Measurements from ENCODE around the gene TMIE. TPM values are rescaled to one million over a fixed set of nuclear protein-coding genes. Genes with fewer than 3 reads are reported as not detected.

Gene TMIE
- total RNA-seq, 2 experiments from 2014 or later: 1.5 to 1.6 TPM

DNA sequence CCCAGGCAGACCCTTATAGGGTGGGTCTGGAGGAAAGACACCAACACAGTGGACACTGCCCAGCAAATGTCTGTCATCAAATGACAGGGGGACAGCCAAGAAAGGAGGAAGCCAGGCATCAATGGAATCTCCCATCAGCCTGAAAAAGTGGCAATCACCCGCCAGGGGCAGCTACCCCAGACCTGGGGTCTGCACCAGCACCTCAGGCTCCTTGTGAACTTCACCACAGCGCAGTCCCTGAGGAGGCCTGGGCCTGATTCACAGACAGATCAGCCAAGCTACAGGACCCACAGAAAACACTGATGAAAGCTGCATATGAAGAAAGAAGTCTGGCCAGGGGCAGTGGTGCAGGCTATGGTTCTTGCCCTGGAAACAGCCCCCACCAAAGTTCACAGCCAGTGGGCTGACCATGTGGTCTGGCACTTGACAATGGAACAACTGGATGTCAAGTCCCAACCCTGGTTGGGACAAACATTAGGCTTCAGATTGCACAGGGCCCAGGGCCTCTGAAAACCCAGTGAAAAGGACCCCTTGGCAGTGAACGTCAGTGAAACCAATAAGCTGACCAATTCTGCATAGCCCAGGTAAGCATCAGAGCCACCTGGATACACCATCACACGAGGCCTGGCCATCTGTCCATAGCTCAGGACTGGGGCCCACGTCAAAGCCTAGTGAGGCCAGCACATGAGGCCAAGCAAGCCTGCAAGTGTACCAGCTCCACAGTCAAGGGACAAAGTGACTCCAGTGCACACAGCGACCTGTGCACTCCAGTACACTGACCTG is 36.8 kb upstream of the TMIE start:
- H3K4me3 Mint-ChIP-seq: no peak overlapping the region
- DNase-seq (no peak), ATAC-seq (no peak)
- no peaks in the 10 kb centered on the region for H3K27me3 Mint-ChIP-seq
- ChIA-PET CTCF (interaction anchor here (0.5 to 0.9 kb wide), 3 partner anchors 10 to 164 kb away, joined by 3 to 4 read pairs (median 3); no protein-coding TSS in a partner anchor), POLR2A (interaction anchor here (0.6 kb wide), 1 partner anchor 285 kb away, joined by 5 read pairs; no protein-coding TSS in a partner anchor)
- H3K4me1 Mint-ChIP-seq: no peaks in the 10 kb centered on the region
- H3K27ac Mint-ChIP-seq: no peak overlapping the region
- H3K36me3 Mint-ChIP-seq (ENCODE audit: low read depth): no peaks in the 10 kb centered on the region
- no peaks in the 10 kb centered on the region for H3K9me3 Mint-ChIP-seq (ENCODE audit: low read depth)
- intact Hi-C loops (cut with DNase I, micrococcal nuclease): no loop called here

DNA sequence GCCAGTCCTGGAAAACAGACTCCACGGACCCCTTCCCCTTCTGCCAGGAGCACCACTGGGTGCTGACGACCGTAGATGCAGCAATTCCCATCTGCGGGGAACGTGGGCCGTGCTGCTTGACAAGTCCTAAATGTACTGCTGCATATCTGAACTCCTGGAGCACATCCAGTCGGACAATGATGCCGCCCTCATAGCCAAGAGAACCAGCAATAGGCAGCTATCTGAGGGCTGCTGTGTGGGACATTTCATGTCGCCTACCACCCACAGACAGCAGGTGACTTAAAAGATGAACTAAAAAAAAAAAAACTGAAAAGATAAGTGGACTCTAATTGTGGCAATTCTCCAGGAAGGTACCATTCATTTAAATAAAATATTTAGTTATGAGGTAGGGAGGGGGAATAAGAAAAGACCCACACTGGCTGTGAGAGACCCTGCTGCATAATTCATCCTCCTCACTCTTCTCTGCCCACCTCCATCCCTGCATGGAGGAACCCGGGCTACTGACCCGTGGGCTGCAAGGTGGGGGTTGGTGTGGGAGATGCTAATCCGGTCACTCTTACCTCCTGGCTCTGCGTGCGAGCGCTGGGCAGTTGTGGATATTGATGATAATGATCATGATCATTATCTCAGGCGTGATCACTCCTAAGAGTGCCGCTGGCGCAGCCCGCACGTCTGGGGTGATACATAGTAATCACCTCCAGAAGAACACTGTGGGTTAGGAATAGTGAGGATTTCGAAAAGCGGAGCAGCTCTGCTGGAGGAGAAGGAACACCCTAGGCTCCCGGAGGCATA is 36.0 kb upstream of the TMIE start:
- ATAC-seq: no peak
- H3K9me3 Mint-ChIP-seq (ENCODE audit: low read depth): no peaks in the 10 kb centered on the region
- ChIA-PET POLR2A (interaction anchor here (0.6 kb wide), 1 partner anchor 284 kb away, joined by 5 read pairs; no protein-coding TSS in a partner anchor), CTCF (no interaction called here)
- no peaks in the 10 kb centered on the region for H3K36me3 Mint-ChIP-seq (ENCODE audit: low read depth)
- H3K4me3 Mint-ChIP-seq: no peak overlapping the region
- H3K4me1 Mint-ChIP-seq: no peaks in the 10 kb centered on the region
- no peak for DNase-seq
- no peaks in the 10 kb centered on the region for H3K27me3 Mint-ChIP-seq
- no peak overlapping the region for H3K27ac Mint-ChIP-seq
- intact Hi-C loops (cut with DNase I, micrococcal nuclease): no loop called here

DNA sequence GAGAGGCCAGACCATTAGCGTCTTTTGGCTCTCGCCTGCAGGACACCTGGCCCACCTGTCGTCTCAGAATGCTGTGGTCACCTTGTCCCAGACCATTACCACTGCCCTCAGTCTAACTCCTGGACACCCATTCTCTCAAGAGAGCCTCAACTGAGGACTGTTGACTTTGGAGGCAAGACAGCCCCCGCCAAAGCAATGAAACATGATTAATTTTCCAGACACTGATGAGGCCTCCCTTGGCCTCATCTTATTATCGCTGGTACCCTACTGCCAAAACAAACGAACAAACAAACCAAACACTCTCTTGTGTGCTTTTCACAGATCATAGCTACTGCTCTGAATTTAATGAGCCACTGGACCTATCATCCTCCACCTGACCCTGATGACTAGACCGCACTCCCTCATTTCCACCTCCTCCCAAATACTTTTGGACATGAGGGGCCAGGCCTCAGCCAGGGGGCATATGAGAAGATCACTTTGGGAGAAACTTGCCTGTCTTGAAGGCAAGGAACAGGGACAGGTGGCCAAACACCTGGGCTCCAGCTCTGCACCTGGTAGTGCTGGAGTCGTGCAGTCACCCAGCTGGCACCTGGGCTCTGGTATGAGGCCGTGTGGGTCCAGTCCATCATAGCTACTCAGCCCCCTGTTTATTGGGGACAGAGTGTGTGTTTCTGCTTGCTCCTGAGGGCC is 35.3 kb upstream of the TMIE start:
- ChIA-PET POLR2A (no interaction called here), CTCF (interaction anchor here (0.5 to 0.7 kb wide), 2 partner anchors 37 to 41 kb away, joined by 3 read pairs; no protein-coding TSS in a partner anchor)
- Mint-ChIP-seq H3K9me3 (ENCODE audit: low read depth) (no peaks in the 10 kb centered on the region), H3K36me3 (ENCODE audit: low read depth) (no peaks in the 10 kb centered on the region), H3K27ac (no peak overlapping the region), H3K27me3 (no peaks in the 10 kb centered on the region), H3K4me3 (no peak overlapping the region), H3K4me1 (no peaks in the 10 kb centered on the region)
- DNase-seq (no peak), ATAC-seq (no peak)
- intact Hi-C loops (cut with DNase I, micrococcal nuclease): no loop called here

DNA sequence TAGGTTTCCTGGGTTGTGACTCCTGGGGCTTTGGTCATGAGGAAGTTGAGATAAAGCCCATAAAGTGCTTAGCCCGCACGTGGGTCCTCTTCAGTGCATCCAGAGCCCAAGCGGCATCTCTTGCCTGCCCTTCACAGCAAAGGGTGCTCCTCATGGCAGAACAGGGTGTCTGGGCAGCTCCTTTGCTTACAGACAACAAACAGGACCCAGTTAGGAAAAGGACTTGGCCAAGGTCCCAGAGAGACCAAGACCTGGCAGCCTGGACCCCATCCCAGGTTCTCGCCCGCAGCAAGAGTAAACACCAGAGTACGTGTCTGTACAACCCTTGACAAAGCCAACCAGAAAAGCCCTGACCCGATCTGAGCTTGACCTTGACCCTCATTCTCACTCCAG is 34.7 kb upstream of the TMIE start:
- Mint-ChIP-seq H3K9me3 (ENCODE audit: low read depth) (no peaks in the 10 kb centered on the region), H3K36me3 (ENCODE audit: low read depth) (no peaks in the 10 kb centered on the region), H3K4me3 (no peak overlapping the region), H3K4me1 (no peaks in the 10 kb centered on the region), H3K27me3 (no peaks in the 10 kb centered on the region), H3K27ac (no peak overlapping the region)
- DNase-seq: no peak
- ATAC-seq: no peak
- CTCF ChIA-PET: interaction anchor here (0.7 kb wide), 1 partner anchor 41 kb away, joined by 3 read pairs; no protein-coding TSS in a partner anchor
- intact Hi-C loops (cut with DNase I, micrococcal nuclease): no loop called here
- POLR2A ChIA-PET: no interaction called here

DNA sequence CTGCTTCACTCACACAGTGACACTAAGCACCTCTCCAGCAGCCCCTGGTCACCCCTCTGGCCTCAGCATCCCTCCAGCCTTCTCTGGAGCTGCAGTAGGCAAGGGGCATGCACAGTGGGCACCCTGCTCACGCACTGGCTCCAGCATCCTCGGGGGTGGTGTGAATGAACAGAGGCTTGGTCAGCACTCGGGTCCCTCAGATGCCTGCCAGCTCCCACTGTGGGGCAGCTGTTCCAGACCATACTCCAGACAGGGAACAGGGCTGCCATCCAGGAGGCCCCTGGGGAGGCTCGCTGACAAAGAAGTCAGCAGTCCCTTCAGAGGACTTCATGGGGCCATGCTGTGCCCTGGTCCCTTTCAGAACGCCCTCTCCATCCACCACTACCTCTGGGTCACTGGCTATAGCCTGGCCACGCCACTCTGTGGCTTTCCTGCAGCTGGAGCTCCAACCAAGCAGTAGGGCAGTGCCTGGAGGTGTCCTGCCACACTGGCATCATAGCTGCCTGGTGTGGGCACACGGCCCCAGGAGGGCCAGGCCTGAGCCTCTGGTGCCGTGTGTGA is 34.1 kb upstream of the TMIE start:
- H3K27me3 Mint-ChIP-seq: no peaks in the 10 kb centered on the region
- intact Hi-C loops (cut with DNase I, micrococcal nuclease): no loop called here

DNA sequence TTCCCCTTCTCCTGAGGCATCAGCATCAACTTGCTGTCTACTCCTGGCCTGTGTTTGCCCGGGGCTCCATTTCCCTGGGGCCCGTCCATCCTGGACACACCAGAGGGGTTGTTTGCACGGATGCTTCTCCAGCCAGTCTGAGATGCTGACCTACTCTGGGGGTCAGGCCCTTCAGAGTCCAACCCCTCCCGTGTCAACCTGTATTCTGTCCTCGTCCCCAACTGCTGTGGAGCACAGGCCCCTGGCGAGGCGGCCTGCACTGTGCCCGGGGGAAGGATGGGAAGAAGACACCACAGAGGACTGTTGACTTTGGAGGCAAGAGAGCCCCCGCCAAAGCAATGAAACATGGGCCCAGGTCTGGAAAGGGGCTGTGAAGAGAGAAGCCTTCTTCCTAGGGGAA is 33.5 kb upstream of the TMIE start:
- intact Hi-C loops (cut with DNase I, micrococcal nuclease): no loop called here
- Mint-ChIP-seq H3K36me3 (ENCODE audit: low read depth) (no peaks in the 10 kb centered on the region), H3K4me1 (no peaks in the 10 kb centered on the region), H3K27ac (no peak overlapping the region), H3K4me3 (no peak overlapping the region), H3K27me3 (no peaks in the 10 kb centered on the region), H3K9me3 (ENCODE audit: low read depth) (no peaks in the 10 kb centered on the region)
- CTCF ChIA-PET: no interaction called here
- no peak for DNase-seq
- POLR2A ChIA-PET: no interaction called here
- no peak for ATAC-seq

More for the DNA sequence above, 34.1 kb upstream of the TMIE start:
- no peaks in the 10 kb centered on the region for H3K4me1 Mint-ChIP-seq
- no peak for DNase-seq
- no peaks in the 10 kb centered on the region for H3K36me3 Mint-ChIP-seq (ENCODE audit: low read depth)
- no peak for ATAC-seq
- H3K27ac Mint-ChIP-seq: no peak overlapping the region
- POLR2A ChIA-PET: no interaction called here
- CTCF ChIA-PET: no interaction called here
- no peaks in the 10 kb centered on the region for H3K9me3 Mint-ChIP-seq (ENCODE audit: low read depth)
- H3K4me3 Mint-ChIP-seq: no peak overlapping the region

DNA sequence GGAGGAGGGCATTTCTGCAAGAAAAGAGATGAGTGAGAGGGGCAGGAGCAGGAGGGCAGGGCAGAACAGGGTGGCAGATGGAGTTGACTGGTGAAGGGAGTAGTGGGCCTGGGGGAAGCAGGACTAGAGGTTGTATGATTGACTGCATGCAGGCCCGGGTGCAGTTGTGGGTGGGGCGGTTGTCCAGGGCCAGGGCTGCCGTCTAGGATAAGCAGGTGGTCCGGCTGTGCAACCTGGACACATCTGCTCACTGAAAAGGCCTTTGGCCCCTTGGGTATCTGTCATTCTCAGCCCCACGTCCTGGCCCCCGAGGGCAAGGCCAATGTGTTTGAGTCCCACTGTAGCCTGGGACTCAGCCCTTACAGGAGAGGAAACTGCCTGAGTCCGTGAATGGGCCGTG is 33.1 kb upstream of the TMIE start:
- Mint-ChIP-seq H3K36me3 (ENCODE audit: low read depth) (no peaks in the 10 kb centered on the region), H3K27me3 (no peaks in the 10 kb centered on the region), H3K27ac (no peak overlapping the region), H3K4me3 (no peak overlapping the region), H3K9me3 (ENCODE audit: low read depth) (no peaks in the 10 kb centered on the region), H3K4me1 (no peaks in the 10 kb centered on the region)
- no peak for DNase-seq
- ATAC-seq: no peak
- ChIA-PET CTCF (no interaction called here), POLR2A (no interaction called here)
- intact Hi-C loops (cut with DNase I, micrococcal nuclease): no loop called here

DNA sequence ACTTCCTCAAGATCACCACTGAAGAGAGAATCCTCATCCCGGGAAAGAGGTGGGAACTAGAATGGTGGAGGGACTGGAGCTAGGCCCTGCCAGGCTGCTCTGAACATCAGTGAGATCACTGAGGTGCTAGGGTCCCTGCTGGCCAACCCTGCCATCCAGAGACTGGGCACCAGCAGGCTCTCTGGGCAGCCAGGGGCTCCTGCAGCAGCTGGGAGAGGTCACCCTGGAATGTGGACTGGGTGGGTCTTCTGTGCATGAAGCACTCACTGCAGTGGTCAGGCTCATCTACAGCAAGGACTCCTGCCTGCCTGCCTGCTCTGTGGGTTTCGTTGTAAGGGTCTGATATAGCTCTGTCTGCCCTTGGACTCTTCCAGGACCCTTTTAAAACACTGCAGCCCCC is 32.6 kb upstream of the TMIE start:
- H3K36me3 Mint-ChIP-seq (ENCODE audit: low read depth): no peaks in the 10 kb centered on the region
- H3K4me3 Mint-ChIP-seq: no peak overlapping the region
- H3K27ac Mint-ChIP-seq: no peak overlapping the region
- POLR2A ChIA-PET: no interaction called here
- CTCF ChIA-PET: no interaction called here
- no peaks in the 10 kb centered on the region for H3K9me3 Mint-ChIP-seq (ENCODE audit: low read depth)
- intact Hi-C loops (cut with DNase I, micrococcal nuclease): no loop called here
- H3K27me3 Mint-ChIP-seq: no peaks in the 10 kb centered on the region
- no peak for DNase-seq
- no peaks in the 10 kb centered on the region for H3K4me1 Mint-ChIP-seq
- ATAC-seq: no peak

DNA sequence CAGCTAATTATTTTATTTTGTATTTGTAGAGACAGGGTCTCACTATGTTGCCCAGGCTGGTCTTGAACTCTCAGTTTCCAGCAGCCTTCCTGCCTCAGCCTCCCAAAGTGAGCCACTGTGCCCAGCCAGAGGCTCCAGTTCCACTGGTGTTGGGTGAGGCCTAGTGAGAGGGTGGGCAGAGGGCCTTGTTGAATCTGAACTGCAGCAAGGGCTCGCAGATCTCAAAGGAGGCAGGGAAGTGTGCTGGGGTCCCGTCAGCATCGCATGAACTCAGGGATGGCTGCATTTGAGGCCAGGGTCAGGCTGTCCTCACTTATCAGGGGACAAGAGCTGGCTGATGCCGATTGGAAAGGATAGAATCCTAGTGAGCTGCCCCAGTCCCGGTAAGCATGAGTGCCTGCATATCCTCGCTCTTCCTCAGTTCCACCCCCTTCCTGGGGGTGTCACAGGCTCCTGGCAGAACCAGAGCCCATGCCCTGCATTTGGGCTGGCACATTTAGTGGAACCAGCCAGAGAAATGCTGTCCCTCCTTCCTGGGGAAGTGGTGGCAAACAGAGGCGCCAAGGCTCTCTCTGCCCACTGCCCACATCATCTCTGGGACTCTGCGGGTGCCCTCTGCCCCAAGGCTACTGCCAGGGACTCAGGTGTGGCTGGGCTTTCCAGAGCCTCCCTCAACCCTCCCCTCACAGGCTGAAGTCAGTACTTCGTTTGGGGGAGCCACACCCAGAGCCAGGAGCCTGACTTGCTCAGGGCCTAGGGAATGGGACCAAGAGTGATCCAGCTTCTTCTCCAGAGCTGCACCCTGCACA is 31.8 kb upstream of the TMIE start:
- POLR2A ChIA-PET: no interaction called here

DNA sequence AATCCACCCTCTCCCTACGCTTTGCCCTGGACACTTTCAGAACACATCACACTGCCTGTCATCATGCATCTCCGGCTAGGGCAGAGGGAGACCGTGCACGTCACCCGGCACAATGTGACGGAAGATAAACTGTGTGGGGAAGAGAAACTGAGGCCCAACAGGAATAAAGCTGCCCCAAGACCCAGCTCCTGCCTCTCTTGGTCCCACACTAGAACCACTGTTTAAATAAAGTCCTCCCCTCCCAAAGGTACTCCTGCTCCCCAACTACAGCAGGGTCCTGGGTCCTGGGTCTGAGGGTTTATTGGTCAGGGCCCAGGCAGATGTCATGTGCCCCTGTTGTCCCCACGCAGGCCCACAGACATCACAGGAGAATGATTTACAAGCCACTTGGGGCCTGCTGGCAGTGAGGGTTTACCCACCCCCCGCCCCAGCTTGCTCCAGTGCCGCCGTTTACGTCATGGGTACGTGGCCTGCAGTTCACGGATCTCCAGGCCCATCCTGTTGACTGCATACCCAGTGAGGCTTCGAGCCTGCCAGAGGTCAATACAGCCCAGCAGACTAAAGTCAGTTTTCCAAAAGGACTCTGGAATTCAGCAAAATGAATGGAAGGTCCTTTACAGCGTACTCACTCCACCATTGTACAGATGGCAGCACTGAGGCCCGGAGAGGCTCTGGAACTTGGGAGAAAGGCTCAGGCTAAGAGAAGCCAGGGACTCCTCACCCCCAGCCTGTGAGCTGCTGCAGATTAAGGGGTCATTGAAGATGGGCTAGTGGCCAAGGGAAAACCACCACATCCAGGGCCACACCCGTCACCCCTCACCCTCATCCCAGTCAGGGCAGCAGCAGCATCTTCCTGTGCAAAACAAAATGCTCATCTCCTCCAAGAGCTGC is 30.9 kb upstream of the TMIE start:
- no peak for DNase-seq
- Mint-ChIP-seq H3K9me3 (ENCODE audit: low read depth) (no peaks in the 10 kb centered on the region), H3K36me3 (ENCODE audit: low read depth) (peaks cover 2% of the 10 kb centered on the region), H3K4me1 (no peaks in the 10 kb centered on the region), H3K27me3 (no peaks in the 10 kb centered on the region), H3K4me3 (no peak overlapping the region), H3K27ac (no peak overlapping the region)
- ATAC-seq: no peak
- POLR2A ChIA-PET: interaction anchor here (0.6 kb wide), 1 partner anchor 228 kb away, joined by 3 read pairs; no protein-coding TSS in a partner anchor
- CTCF ChIA-PET: no interaction called here
- intact Hi-C loops (cut with DNase I, micrococcal nuclease): no loop called here

More for the DNA sequence above, 31.8 kb upstream of the TMIE start:
- Mint-ChIP-seq H3K36me3 (ENCODE audit: low read depth) (peaks cover 2% of the 10 kb centered on the region), H3K9me3 (ENCODE audit: low read depth) (no peaks in the 10 kb centered on the region), H3K27me3 (no peaks in the 10 kb centered on the region), H3K4me3 (no peak overlapping the region), H3K27ac (no peak overlapping the region), H3K4me1 (no peaks in the 10 kb centered on the region)
- ATAC-seq: no peak
- intact Hi-C loops (cut with DNase I, micrococcal nuclease): no loop called here
- no peak for DNase-seq
- CTCF ChIA-PET: no interaction called here
